GM12878 (cell line): Measurements from ENCODE around the gene CFDP1. TPM values are rescaled to one million over a fixed set of nuclear protein-coding genes. Genes with fewer than 3 reads are reported as not detected.

Experiments
- CEBPB ChIP-seq, 2 experiments: fragments of 150-350 bp in 1 of 2; IDR thresholded peaks; 2 replicates each; pipeline ENCODE4 v1.6.1; 2012 to 2014; ENCODE audit warnings: low read depth in 2 of 2, low read length in 2 of 2, borderline replicate concordance in 1 of 2, inconsistent platforms in 1 of 2
- CHD1 ChIP-seq: IDR thresholded peaks from 2 replicates; pipeline ENCODE4 v1.6.1; 2012; ENCODE audit warnings: low read depth, low read length, improper control_type of control experiment
- CHD4 ChIP-seq: fragments of 200-600 bp; sonication (generic); IDR thresholded peaks from 2 replicates; pipeline ENCODE4 v1.6.1; 2016; ENCODE audit warnings: mild to moderate bottlenecking
- DPF2 ChIP-seq: fragments of 450-650 bp; IDR thresholded peaks from 2 replicates; pipeline ENCODE4 v1.6.1; 2017; ENCODE audit warnings: mild to moderate bottlenecking
- FOS ChIP-seq: IDR thresholded peaks from 3 replicates; pipeline ENCODE4 v1.6.1; 2011; ENCODE audit warnings: borderline replicate concordance; ENCODE audit not compliant: insufficient read length; ENCODE audit errors: extremely low read depth
- FOXK2 ChIP-seq: fragments of 450-650 bp; IDR thresholded peaks from 2 replicates; pipeline ENCODE4 v1.6.1; 2017; ENCODE audit warnings: mild to moderate bottlenecking, moderate library complexity
- HCFC1 ChIP-seq: fragments of 150-350 bp; IDR thresholded peaks from 2 replicates; pipeline ENCODE4 v1.6.1; 2014; ENCODE audit warnings: low read length
- HDGF ChIP-seq: fragments of 450-650 bp; IDR thresholded peaks from 2 replicates; pipeline ENCODE4 v1.6.1; 2016; ENCODE audit warnings: antibody characterized with exemption
- IKZF1 ChIP-seq: fragments of 450-650 bp; conservative IDR thresholded peaks from 2 replicates; pipeline ENCODE4 v1.6.1; 2017; ENCODE audit warnings: antibody characterized with exemption, mild to moderate bottlenecking
- IRF4 ChIP-seq: IDR thresholded peaks from 2 replicates; pipeline ENCODE4 v1.6.1; 2011; ENCODE audit warnings: low read depth, low read length
- MYC ChIP-seq: IDR thresholded peaks from 2 replicates; pipeline ENCODE4 v1.6.1; 2011; ENCODE audit warnings: mild to moderate bottlenecking, low read length, moderate library complexity, inconsistent platforms; ENCODE audit not compliant: insufficient read depth, insufficient replicate concordance, insufficient read length, severe bottlenecking
- NBN ChIP-seq: fragments of 450-650 bp; IDR thresholded peaks from 2 replicates; pipeline ENCODE4 v1.6.1; 2016
- NR2C1 ChIP-seq: fragments of 450-650 bp; IDR thresholded peaks from 2 replicates; pipeline ENCODE4 v1.6.1; 2017; ENCODE audit warnings: antibody characterized with exemption, mild to moderate bottlenecking, moderate library complexity
- NRF1 ChIP-seq: conservative IDR thresholded peaks from 2 replicates; pipeline ENCODE4 v1.6.1; 2011; ENCODE audit warnings: mild to moderate bottlenecking, low read depth, low read length, improper control_type of control experiment
- RAD21 ChIP-seq: IDR thresholded peaks from 2 replicates; pipeline ENCODE4 v1.6.1; 2011; ENCODE audit warnings: mild to moderate bottlenecking, low read depth, low read length, moderate library complexity; ENCODE audit not compliant: insufficient read depth
- RB1 ChIP-seq: fragments of 450-650 bp; formaldehyde crosslinking; IDR thresholded peaks from 2 replicates; pipeline ENCODE4 v1.6.1; 2017; ENCODE audit warnings: mild to moderate bottlenecking, borderline replicate concordance
- RELA ChIP-seq: fragments of 450-650 bp; IDR thresholded peaks from 2 replicates; pipeline ENCODE4 v1.8.0; 2014; ENCODE audit warnings: borderline replicate concordance; ENCODE audit not compliant: partially characterized antibody
- SMAD1 ChIP-seq: fragments of 450-650 bp; IDR thresholded peaks from 2 replicates; pipeline ENCODE4 v1.6.1; 2018; ENCODE audit warnings: mild to moderate bottlenecking, low read depth; ENCODE audit not compliant: partially characterized antibody
- STAT1 ChIP-seq: fragments of 450-650 bp; conservative IDR thresholded peaks from 2 replicates; pipeline ENCODE4 v1.6.1; 2014; ENCODE audit warnings: antibody characterized with exemption, mild to moderate bottlenecking
- YBX1 ChIP-seq: fragments of 450-650 bp; IDR thresholded peaks from 2 replicates; pipeline ENCODE4 v1.6.1; 2016; ENCODE audit warnings: antibody characterized with exemption
- ZNF274 ChIP-seq: IDR thresholded peaks from one replicate; pipeline ENCODE4 v1.8.0; 2011; ENCODE audit not compliant: insufficient read length, insufficient read depth
- ZSCAN29 ChIP-seq: fragments of 450-650 bp; IDR thresholded peaks from 2 replicates; pipeline ENCODE4 v1.6.1; 2017; ENCODE audit warnings: mild to moderate bottlenecking, moderate library complexity
- polyA plus RNA-seq, 11 experiments: library from polyadenylated mRNA; depleted of rRNA in 4 of 11; unstranded in 6 of 11; stranded (reverse) in 5 of 11; fragments of >200 nt; fragmentation: Nextera tagmentation in 4 of 11; fragmentation: Illumina TruSeq in 1 of 11; extraction: Ambion mirVana in 4 of 11; extraction: Trizol in 1 of 11; gene quantifications; 1 replicate in 1 of 11; 2 replicates in 10 of 11; pipeline versions ENCODE4 v1.2.1 to v1.2.3, GENCODE V29; 2011 to 2016; ENCODE audit warnings: inconsistent platforms in 2 of 11, missing spikeins in 2 of 11, low read depth in 1 of 11
- total RNA-seq, 4 experiments: library from RNA; depleted of rRNA in 3 of 4; stranded (reverse); fragments of >200 nt in 3 of 4; fragmentation: Illumina TruSeq in 1 of 4; extraction: Trizol in 1 of 4; gene quantifications; 2 replicates each; pipeline versions ENCODE4 v1.2.1 to v1.2.3, GENCODE V29; 2013 to 2021
- TF ChIP-seq, protein P1 (sequence below): IDR thresholded peaks from 2 replicates; pipeline ENCODE4 v1.6.1; 2012; ENCODE audit warnings: low read length, inconsistent platforms
- TF ChIP-seq, protein P2 (sequence below): IDR thresholded peaks from 2 replicates; pipeline ENCODE4 v1.6.1; 2011; ENCODE audit warnings: low read depth, mild to moderate bottlenecking, low read length, moderate library complexity, borderline replicate concordance; ENCODE audit errors: extremely low read depth
- TF ChIP-seq, protein P3 (sequence below): fragments of 450-650 bp; IDR thresholded peaks from 2 replicates; pipeline ENCODE4 v1.6.1; 2017; ENCODE audit warnings: mild to moderate bottlenecking, moderate library complexity

The CFDP1 gene
- total and polyA plus RNA-seq, 10 of the 15 experiments (the other 5 are each of a cell fraction or from before 2014, with no cell fraction given): 22.3 to 64.8 (median 36.7) TPM

DNA sequence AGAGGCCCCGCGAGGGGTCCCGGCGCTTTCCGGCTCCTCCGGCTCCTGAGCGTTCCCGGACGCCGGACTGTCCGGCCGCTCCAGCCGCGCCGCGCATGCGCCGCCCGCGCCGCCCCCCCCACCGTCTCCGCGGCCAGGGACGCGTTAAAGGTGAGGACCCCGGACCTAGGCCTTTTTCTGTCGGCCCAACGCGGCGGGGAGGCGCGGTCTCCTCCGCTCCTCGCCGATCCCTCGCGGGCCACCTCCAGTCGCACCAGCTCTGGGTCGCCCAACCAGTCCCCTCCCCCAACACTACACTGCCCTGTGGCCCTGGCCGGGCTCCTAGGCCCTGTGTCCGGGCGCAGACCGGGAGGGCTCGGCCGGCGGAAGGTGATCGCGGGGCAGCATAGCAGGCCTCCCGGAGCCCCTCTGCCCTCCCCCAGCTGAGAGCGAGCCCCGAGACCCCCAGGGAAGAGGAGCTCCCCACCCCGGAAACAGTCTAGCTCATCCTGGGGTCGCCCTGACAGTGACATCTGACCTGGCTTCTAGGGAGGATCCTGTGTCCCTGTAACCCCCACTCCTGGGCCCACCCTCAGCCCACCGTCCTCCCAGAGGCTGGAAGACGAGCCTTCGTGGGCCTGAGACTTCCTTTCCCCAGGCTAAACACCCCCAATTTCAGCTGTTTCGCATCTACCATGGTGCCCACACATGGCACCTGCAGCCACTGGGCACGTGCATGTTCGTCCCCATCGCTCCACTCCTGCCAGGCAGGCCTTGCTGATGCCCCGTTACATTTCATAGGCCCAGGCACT, 167.2 kb downstream of the CFDP1 start (continued):
- TF ChIP-seq CHD1 (no peak), FOS (no peak), IRF4 (no peak), YBX1 (no peak), HDGF (peak; percentile 77; the same call in 1 of the 2 replicates), RAD21 (no peak), RB1 (no peak), ZNF274 (no peak), SMAD1 (no peak), IKZF1 (peak; percentile 35), NRF1 (peak; percentile 63), RELA (no peak), NBN (peak; percentile 47; the same call in 1 of the 2 replicates), DPF2 (peak; percentile 36; the same call in 1 of the 2 replicates), STAT1 (no peak), HCFC1 (no peak), ZSCAN29 (no peak), CEBPB (IDR thresholded peaks at IDR 0.05; ENCODE audit: borderline replicate concordance in 1 of 2, low read depth in 2 of 2, low read length in 2 of 2) (no peak), CHD4 (no peak), FOXK2 (no peak), NR2C1 (0 out of 2 replicates have a peak, but pooled peaks have one; percentile 15), MYC (no peak)
- TF ChIP-seq, protein P1, sequence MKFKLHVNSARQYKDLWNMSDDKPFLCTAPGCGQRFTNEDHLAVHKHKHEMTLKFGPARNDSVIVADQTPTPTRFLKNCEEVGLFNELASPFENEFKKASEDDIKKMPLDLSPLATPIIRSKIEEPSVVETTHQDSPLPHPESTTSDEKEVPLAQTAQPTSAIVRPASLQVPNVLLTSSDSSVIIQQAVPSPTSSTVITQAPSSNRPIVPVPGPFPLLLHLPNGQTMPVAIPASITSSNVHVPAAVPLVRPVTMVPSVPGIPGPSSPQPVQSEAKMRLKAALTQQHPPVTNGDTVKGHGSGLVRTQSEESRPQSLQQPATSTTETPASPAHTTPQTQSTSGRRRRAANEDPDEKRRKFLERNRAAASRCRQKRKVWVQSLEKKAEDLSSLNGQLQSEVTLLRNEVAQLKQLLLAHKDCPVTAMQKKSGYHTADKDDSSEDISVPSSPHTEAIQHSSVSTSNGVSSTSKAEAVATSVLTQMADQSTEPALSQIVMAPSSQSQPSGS: no peak
- TF ChIP-seq, protein P2, sequence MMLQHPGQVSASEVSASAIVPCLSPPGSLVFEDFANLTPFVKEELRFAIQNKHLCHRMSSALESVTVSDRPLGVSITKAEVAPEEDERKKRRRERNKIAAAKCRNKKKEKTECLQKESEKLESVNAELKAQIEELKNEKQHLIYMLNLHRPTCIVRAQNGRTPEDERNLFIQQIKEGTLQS: no peak
- TF ChIP-seq, protein P3, sequence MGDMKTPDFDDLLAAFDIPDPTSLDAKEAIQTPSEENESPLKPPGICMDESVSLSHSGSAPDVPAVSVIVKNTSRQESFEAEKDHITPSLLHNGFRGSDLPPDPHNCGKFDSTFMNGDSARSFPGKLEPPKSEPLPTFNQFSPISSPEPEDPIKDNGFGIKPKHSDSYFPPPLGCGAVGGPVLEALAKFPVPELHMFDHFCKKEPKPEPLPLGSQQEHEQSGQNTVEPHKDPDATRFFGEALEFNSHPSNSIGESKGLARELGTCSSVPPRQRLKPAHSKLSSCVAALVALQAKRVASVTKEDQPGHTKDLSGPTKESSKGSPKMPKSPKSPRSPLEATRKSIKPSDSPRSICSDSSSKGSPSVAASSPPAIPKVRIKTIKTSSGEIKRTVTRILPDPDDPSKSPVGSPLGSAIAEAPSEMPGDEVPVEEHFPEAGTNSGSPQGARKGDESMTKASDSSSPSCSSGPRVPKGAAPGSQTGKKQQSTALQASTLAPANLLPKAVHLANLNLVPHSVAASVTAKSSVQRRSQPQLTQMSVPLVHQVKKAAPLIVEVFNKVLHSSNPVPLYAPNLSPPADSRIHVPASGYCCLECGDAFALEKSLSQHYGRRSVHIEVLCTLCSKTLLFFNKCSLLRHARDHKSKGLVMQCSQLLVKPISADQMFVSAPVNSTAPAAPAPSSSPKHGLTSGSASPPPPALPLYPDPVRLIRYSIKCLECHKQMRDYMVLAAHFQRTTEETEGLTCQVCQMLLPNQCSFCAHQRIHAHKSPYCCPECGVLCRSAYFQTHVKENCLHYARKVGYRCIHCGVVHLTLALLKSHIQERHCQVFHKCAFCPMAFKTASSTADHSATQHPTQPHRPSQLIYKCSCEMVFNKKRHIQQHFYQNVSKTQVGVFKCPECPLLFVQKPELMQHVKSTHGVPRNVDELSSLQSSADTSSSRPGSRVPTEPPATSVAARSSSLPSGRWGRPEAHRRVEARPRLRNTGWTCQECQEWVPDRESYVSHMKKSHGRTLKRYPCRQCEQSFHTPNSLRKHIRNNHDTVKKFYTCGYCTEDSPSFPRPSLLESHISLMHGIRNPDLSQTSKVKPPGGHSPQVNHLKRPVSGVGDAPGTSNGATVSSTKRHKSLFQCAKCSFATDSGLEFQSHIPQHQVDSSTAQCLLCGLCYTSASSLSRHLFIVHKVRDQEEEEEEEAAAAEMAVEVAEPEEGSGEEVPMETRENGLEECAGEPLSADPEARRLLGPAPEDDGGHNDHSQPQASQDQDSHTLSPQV: no peak
